Gastroesophageal sphincter (tissue), 3 donors: ENCODE data around the gene RMI2.

ENCODE experiments used
- EP300 ChIP-seq: sonication (generic); formaldehyde crosslinking; IDR thresholded peaks from one replicate; pipeline ENCODE4 v1.6.1; 2017; ENCODE audit warnings: antibody characterized with exemption, mild to moderate bottlenecking
- TF ChIP-seq, protein P1 (sequence below), 4 experiments: fragments of 200-600 bp in 2 of 4; fragments of 450-650 bp in 2 of 4; sonication (generic) in 1 of 4; IDR thresholded peaks; one replicate each; pipeline ENCODE4 v1.5.1; 2017 to 2019; ENCODE audit warnings: antibody characterized with exemption in 4 of 4, mild to moderate bottlenecking in 2 of 4, moderate library complexity in 2 of 4

DNA sequence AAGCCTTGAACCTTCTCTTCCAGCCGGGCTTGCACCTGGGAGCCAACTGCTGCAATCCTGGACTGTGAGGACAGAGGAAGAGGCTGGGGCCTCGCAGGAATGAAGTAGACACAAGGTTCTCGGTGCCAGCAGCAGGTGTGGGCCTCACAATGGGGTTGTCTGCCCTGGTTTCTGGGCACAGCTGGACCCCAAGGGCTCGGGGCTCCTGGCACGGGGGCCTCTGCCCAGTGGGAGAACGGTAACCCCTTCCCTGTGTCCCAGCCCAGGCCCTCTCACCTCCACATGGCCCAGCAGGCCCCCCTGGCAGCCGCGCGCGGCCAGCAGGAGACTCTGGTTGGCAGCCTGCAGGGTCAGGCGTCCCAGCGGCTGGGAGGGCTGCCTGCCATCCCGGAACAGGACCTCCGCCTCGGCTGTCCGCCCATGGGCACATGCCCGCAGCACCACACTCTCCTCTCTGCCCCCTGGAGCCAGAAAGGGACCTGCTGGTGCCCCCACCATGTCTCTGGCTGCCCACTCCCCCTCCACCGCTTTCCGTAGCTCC, 46.9 kb downstream of the RMI2 start:
- TF ChIP-seq, protein P1, sequence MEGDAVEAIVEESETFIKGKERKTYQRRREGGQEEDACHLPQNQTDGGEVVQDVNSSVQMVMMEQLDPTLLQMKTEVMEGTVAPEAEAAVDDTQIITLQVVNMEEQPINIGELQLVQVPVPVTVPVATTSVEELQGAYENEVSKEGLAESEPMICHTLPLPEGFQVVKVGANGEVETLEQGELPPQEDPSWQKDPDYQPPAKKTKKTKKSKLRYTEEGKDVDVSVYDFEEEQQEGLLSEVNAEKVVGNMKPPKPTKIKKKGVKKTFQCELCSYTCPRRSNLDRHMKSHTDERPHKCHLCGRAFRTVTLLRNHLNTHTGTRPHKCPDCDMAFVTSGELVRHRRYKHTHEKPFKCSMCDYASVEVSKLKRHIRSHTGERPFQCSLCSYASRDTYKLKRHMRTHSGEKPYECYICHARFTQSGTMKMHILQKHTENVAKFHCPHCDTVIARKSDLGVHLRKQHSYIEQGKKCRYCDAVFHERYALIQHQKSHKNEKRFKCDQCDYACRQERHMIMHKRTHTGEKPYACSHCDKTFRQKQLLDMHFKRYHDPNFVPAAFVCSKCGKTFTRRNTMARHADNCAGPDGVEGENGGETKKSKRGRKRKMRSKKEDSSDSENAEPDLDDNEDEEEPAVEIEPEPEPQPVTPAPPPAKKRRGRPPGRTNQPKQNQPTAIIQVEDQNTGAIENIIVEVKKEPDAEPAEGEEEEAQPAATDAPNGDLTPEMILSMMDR (IDR thresholded peaks at IDR 0.05): no peak
- TF ChIP-seq EP300: no peak
